Spleen (tissue), 7 donors: Measurements from ENCODE around the gene SEC14L6.

Experiments
- POLR2A ChIP-seq, 3 donors: fragments of 450-650 bp; IDR thresholded peaks; one replicate each; pipeline ENCODE4 v1.5.1; 2017; ENCODE audit warnings: antibody characterized with exemption in 3 of 3, mild to moderate bottlenecking in 1 of 3
- POLR2AphosphoS5 ChIP-seq, 3 donors: sonication (generic); formaldehyde crosslinking; IDR thresholded peaks; one replicate each; pipeline ENCODE4 v1.5.1; 2017; ENCODE audit warnings: antibody characterized with exemption in 3 of 3
- TF ChIP-seq, protein P1 (sequence below), 11 experiments: fragments of 200-600 bp in 7 of 11; fragments of 450-650 bp in 4 of 11; sonication (generic) in 4 of 11; IDR thresholded peaks in 8 of 11; conservative IDR thresholded peaks in 3 of 11; 1 replicate in 7 of 11; 2 replicates in 4 of 11; pipeline versions ENCODE4 v1.4.0 to v1.8.0; 2016 to 2021; ENCODE audit warnings: antibody characterized with exemption in 11 of 11, inconsistent platforms in 4 of 11, mild to moderate bottlenecking in 1 of 11
- donor health status: DM: no; HTN: no; CAD: no; lungs with moderate emphysema.
- donor health status: DM: no; HTN: no; CAD: no.
- donor health status: DM: no; HTN: no; CAD: no.

DNA sequence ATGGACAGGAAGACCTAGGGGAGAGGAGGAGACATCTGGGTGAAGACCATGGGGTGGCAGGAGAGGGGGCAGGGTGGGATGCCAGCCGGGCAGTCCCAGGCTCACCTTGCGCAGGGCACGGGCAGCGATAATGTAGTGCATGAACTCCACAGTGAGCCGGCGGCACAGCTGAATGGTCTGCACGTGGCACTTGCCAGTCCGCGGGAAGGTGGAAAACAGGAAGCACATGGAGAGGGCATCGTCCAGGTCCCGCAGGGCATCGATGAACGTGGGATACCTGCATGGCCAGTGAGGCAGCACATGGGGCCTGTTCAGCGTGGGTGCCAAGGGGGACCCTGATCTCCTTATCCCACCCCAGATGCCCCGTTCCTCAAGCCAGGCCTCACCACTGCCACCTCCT, 37.9 kb upstream of the SEC14L6 start:
- TF ChIP-seq POLR2AphosphoS5 (IDR thresholded peaks at IDR 0.05) (peak in 1 of 3 donors; percentile 57), POLR2A (IDR thresholded peaks at IDR 0.05) (no peak)
- TF ChIP-seq, protein P1, sequence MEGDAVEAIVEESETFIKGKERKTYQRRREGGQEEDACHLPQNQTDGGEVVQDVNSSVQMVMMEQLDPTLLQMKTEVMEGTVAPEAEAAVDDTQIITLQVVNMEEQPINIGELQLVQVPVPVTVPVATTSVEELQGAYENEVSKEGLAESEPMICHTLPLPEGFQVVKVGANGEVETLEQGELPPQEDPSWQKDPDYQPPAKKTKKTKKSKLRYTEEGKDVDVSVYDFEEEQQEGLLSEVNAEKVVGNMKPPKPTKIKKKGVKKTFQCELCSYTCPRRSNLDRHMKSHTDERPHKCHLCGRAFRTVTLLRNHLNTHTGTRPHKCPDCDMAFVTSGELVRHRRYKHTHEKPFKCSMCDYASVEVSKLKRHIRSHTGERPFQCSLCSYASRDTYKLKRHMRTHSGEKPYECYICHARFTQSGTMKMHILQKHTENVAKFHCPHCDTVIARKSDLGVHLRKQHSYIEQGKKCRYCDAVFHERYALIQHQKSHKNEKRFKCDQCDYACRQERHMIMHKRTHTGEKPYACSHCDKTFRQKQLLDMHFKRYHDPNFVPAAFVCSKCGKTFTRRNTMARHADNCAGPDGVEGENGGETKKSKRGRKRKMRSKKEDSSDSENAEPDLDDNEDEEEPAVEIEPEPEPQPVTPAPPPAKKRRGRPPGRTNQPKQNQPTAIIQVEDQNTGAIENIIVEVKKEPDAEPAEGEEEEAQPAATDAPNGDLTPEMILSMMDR (IDR thresholded peaks at IDR 0.05 in 8 of 11, conservative IDR thresholded peaks at IDR 0.05 in 3 of 11): no peak
